Stimulated activated naive B cell treated with anti-CD40 and anti-IgM and Interleukin-4, amounts not matched to agents 10 μg/mL and 1 μg/mL and 100 μg/mL, for 72 hours (primary cell): Measurements from ENCODE around the gene UACA.

Experiments used
- ATAC-seq, 2 donors: fragments of 150-1000 bp; cut with Tn5 transposase; replicated peaks; 2 replicates each; pipeline ENCODE4 v1.10.0; 2021; ENCODE audit warnings: moderate library complexity in 1 of 2
- DNase-seq: peaks from one replicate; pipeline ENCODE4 v3.0.0; 2021
- H3K27ac Mint-ChIP-seq: one replicate; pipeline ENCODE4 v1.8.0; 2022; ENCODE audit warnings: mild to moderate bottlenecking, mixed read lengths
- H3K27me3 Mint-ChIP-seq, 2 donors: one replicate each; pipeline ENCODE4 v1.8.0; 2022; ENCODE audit warnings: mixed read lengths in 2 of 2
- H3K36me3 Mint-ChIP-seq, 2 donors: one replicate each; pipeline ENCODE4 v1.8.0; 2022; ENCODE audit warnings: mixed read lengths in 2 of 2, mild to moderate bottlenecking in 1 of 2
- H3K4me1 Mint-ChIP-seq, 2 donors: one replicate each; pipeline ENCODE4 v1.8.0; 2022; ENCODE audit warnings: mixed read lengths in 2 of 2, mild to moderate bottlenecking in 1 of 2
- H3K4me3 Mint-ChIP-seq, 2 donors: one replicate each; pipeline ENCODE4 v1.8.0; 2022; ENCODE audit warnings: mild to moderate bottlenecking in 2 of 2, mixed read lengths in 2 of 2, moderate library complexity in 1 of 2
- H3K9me3 Mint-ChIP-seq, 2 donors: one replicate each; pipeline ENCODE4 v1.8.0; 2022; ENCODE audit warnings: mixed read lengths in 2 of 2, mild to moderate bottlenecking in 1 of 2

The UACA gene

GRCh38 chr15:70794596-70795310 is 31.4 kb upstream of the UACA start:
- no peaks in the 10 kb centered on the region for H3K9me3 Mint-ChIP-seq
- no peaks in the 10 kb centered on the region for H3K4me1 Mint-ChIP-seq
- ATAC-seq (no peak), DNase-seq (no peak)
- H3K36me3 Mint-ChIP-seq, result no peaks in the 10 kb centered on the region
- no peak overlapping the region for H3K4me3 Mint-ChIP-seq
- no peak overlapping the region for H3K27ac Mint-ChIP-seq
- peaks cover 0 to 7% of the 10 kb centered on the region in 2 donors for H3K27me3 Mint-ChIP-seq

GRCh38 chr15:70793694-70794093 is 30.3 kb upstream of the UACA start:
- Mint-ChIP-seq H3K9me3 (no peaks in the 10 kb centered on the region), H3K4me3 (no peak overlapping the region), H3K27me3 (peaks cover 0 to 7% of the 10 kb centered on the region in 2 donors), H3K4me1 (no peaks in the 10 kb centered on the region), H3K36me3 (no peaks in the 10 kb centered on the region), H3K27ac (no peak overlapping the region)
- ATAC-seq (no peak), DNase-seq (no peak)

GRCh38 chr15:70792171-70792573 is 28.8 kb upstream of the UACA start:
- no peaks in the 10 kb centered on the region for H3K4me1 Mint-ChIP-seq
- H3K9me3 Mint-ChIP-seq, result no peaks in the 10 kb centered on the region
- H3K36me3 Mint-ChIP-seq, result no peaks in the 10 kb centered on the region
- DNase-seq (no peak), ATAC-seq (no peak)
- H3K27ac Mint-ChIP-seq, result no peak overlapping the region
- H3K27me3 Mint-ChIP-seq, result peaks cover 0 to 7% of the 10 kb centered on the region in 2 donors
- H3K4me3 Mint-ChIP-seq, result no peak overlapping the region

- H3K4me1 Mint-ChIP-seq, result no peaks in the 10 kb centered on the region
- no peak overlapping the region for H3K27ac Mint-ChIP-seq
- no peak for ATAC-seq
- no peaks in the 10 kb centered on the region for H3K36me3 Mint-ChIP-seq
- no peak for DNase-seq
- H3K27me3 Mint-ChIP-seq, result peaks cover 0 to 7% of the 10 kb centered on the region in 2 donors
- H3K4me3 Mint-ChIP-seq, result no peak overlapping the region
- H3K9me3 Mint-ChIP-seq, result no peaks in the 10 kb centered on the region
These were observed 27.9 kb upstream of the UACA start for GRCh38 chr15:70791259-70791658.

GRCh38 chr15:70789213-70789612 is 25.9 kb upstream of the UACA start:
- DNase-seq, result no peak
- Mint-ChIP-seq H3K9me3 (no peaks in the 10 kb centered on the region), H3K27ac (no peak overlapping the region), H3K4me3 (no peak overlapping the region), H3K27me3 (peaks cover 0 to 7% of the 10 kb centered on the region in 2 donors), H3K36me3 (no peaks in the 10 kb centered on the region), H3K4me1 (no peaks in the 10 kb centered on the region)
- no peak for ATAC-seq

- no peak for ATAC-seq
These were observed 25.0 kb upstream of the UACA start for GRCh38 chr15:70788114-70789049.

GRCh38 chr15:70786996-70787395 is 23.6 kb upstream of the UACA start:
- DNase-seq (no peak), ATAC-seq (no peak)
- no peaks in the 10 kb centered on the region for H3K4me1 Mint-ChIP-seq
- no peaks in the 10 kb centered on the region for H3K36me3 Mint-ChIP-seq
- no peaks in the 10 kb centered on the region for H3K27me3 Mint-ChIP-seq
- H3K27ac Mint-ChIP-seq, result no peak overlapping the region
- no peak overlapping the region for H3K4me3 Mint-ChIP-seq
- no peaks in the 10 kb centered on the region for H3K9me3 Mint-ChIP-seq

More at GRCh38 chr15:70788114-70789049, 25.0 kb upstream of the UACA start:
- DNase-seq, result no peak
- H3K27me3 Mint-ChIP-seq, result peaks cover 0 to 7% of the 10 kb centered on the region in 2 donors
- H3K4me1 Mint-ChIP-seq, result no peaks in the 10 kb centered on the region
- no peak overlapping the region for H3K4me3 Mint-ChIP-seq
- H3K27ac Mint-ChIP-seq, result no peak overlapping the region
- H3K36me3 Mint-ChIP-seq, result no peaks in the 10 kb centered on the region
- no peaks in the 10 kb centered on the region for H3K9me3 Mint-ChIP-seq

GRCh38 chr15:70783610-70784022 is 20.3 kb upstream of the UACA start:
- Mint-ChIP-seq H3K27ac (no peak overlapping the region), H3K4me1 (no peaks in the 10 kb centered on the region), H3K36me3 (no peaks in the 10 kb centered on the region), H3K27me3 (peaks cover 13 to 18% of the 10 kb centered on the region in 2 donors), H3K4me3 (no peak overlapping the region), H3K9me3 (no peaks in the 10 kb centered on the region)
- DNase-seq (no peak), ATAC-seq (no peak)

GRCh38 chr15:70783041-70783440 is 19.7 kb upstream of the UACA start:
- ATAC-seq, result no peak
- H3K4me1 Mint-ChIP-seq, result no peaks in the 10 kb centered on the region
- peaks cover 18 to 19% of the 10 kb centered on the region in 2 donors for H3K27me3 Mint-ChIP-seq
- no peak for DNase-seq
- H3K27ac Mint-ChIP-seq, result no peak overlapping the region
- no peak overlapping the region for H3K4me3 Mint-ChIP-seq
- H3K36me3 Mint-ChIP-seq, result no peaks in the 10 kb centered on the region
- no peaks in the 10 kb centered on the region for H3K9me3 Mint-ChIP-seq

- peaks cover 26 to 30% of the 10 kb centered on the region in 2 donors for H3K27me3 Mint-ChIP-seq
- no peak for ATAC-seq
- no peak for DNase-seq
- peaks cover 6 to 10% of the 10 kb centered on the region in 2 donors for H3K4me1 Mint-ChIP-seq
- H3K9me3 Mint-ChIP-seq, result peaks cover 0 to 4% of the 10 kb centered on the region in 2 donors
- H3K4me3 Mint-ChIP-seq, result no peak overlapping the region
- H3K36me3 Mint-ChIP-seq, result no peaks in the 10 kb centered on the region
- no peak overlapping the region for H3K27ac Mint-ChIP-seq
These were observed 17.9 kb upstream of the UACA start for GRCh38 chr15:70781236-70781635.

GRCh38 chr15:70778258-70779076 is 15.1 kb upstream of the UACA start:
- ATAC-seq (no peak), DNase-seq (no peak)
- peaks cover 6 to 10% of the 10 kb centered on the region in 2 donors for H3K4me1 Mint-ChIP-seq
- no peak overlapping the region for H3K27ac Mint-ChIP-seq
- H3K36me3 Mint-ChIP-seq, result no peaks in the 10 kb centered on the region
- H3K9me3 Mint-ChIP-seq, result peaks cover 0 to 4% of the 10 kb centered on the region in 2 donors
- peaks cover 26 to 30% of the 10 kb centered on the region in 2 donors for H3K27me3 Mint-ChIP-seq
- no peak overlapping the region for H3K4me3 Mint-ChIP-seq

GRCh38 chr15:70777170-70777926 is 14.0 kb upstream of the UACA start:
- peaks cover 6 to 10% of the 10 kb centered on the region in 2 donors for H3K4me1 Mint-ChIP-seq
- no peak overlapping the region for H3K4me3 Mint-ChIP-seq
- H3K9me3 Mint-ChIP-seq, result peaks cover 0 to 4% of the 10 kb centered on the region in 2 donors
- no peaks in the 10 kb centered on the region for H3K36me3 Mint-ChIP-seq
- H3K27ac Mint-ChIP-seq, result no peak overlapping the region
- H3K27me3 Mint-ChIP-seq, result peaks cover 26 to 30% of the 10 kb centered on the region in 2 donors
- ATAC-seq, result peak; percentile 82 to 86
- DNase-seq, result no peak

GRCh38 chr15:70775160-70775559 is 11.8 kb upstream of the UACA start:
- ATAC-seq (no peak), DNase-seq (no peak)
- peaks cover 0 to 4% of the 10 kb centered on the region in 2 donors for H3K9me3 Mint-ChIP-seq
- H3K4me1 Mint-ChIP-seq, result peaks cover 6 to 10% of the 10 kb centered on the region in 2 donors
- H3K4me3 Mint-ChIP-seq, result no peak overlapping the region
- no peak overlapping the region for H3K27ac Mint-ChIP-seq
- H3K36me3 Mint-ChIP-seq, result no peaks in the 10 kb centered on the region
- H3K27me3 Mint-ChIP-seq, result peaks cover 13 to 25% of the 10 kb centered on the region in 2 donors
